IMR-90 (cell line): ENCODE measurements around the gene FIS1. TPM values are rescaled to one million over a fixed set of nuclear protein-coding genes. Genes with fewer than 3 reads are reported as not detected.

Experiments used
- ATAC-seq: fragments of 200-7000 bp; cut with Tn5 transposase; 2 replicates; pipeline ENCODE4 v1.9.1; 2020; ENCODE audit warnings: low read depth, mild to moderate bottlenecking, moderate library complexity
- BruUV-seq: library from RNA; stranded (reverse); fragments of 400-500 nt; replicated peaks from 2 replicates; lab custom pipeline; 2021; lab: Mats Ljungman, UMichigan
- CTCF ChIA-PET: fragments of 300-600 bp; formaldehyde crosslinking; extraction: SDS; loops from one replicate; lab custom pipeline; 2021; ENCODE audit warnings: antibody characterized with exemption; lab: Yijun Ruan, JAX
- POLR2A ChIA-PET: fragments of 300-600 bp; sonication (Branson Sonifier 250); formaldehyde crosslinking; loops from one replicate; lab custom pipeline; 2022; ENCODE audit warnings: antibody characterized with exemption; ENCODE audit not compliant: unreplicated experiment; lab: Charles Lee
- DNase-seq: peaks from one replicate; pipeline ENCODE4 v3.0.0; 2013
- H2AFZ ChIP-seq: replicated peaks from 2 replicates; pipeline ENCODE3; 2013; ENCODE audit warnings: low read length, mild to moderate bottlenecking; ENCODE audit not compliant: poor library complexity
- H2AK5ac ChIP-seq: 2 replicates; pipeline ENCODE4 v1.6.1; 2013; ENCODE audit warnings: low read depth, low read length, inconsistent platforms
- H2AK9ac ChIP-seq: replicated peaks from 2 replicates; pipeline ENCODE3; 2013; ENCODE audit warnings: mild to moderate bottlenecking, low read depth, low read length, moderate library complexity; ENCODE audit not compliant: poor library complexity
- H2BK120ac ChIP-seq: 2 replicates; pipeline ENCODE4 v1.6.1; 2013; ENCODE audit warnings: low read depth, low read length, inconsistent platforms
- H2BK15ac ChIP-seq: 3 replicates; pipeline ENCODE4 v1.6.1; 2013; ENCODE audit warnings: low read depth, low read length, inconsistent platforms
- H2BK20ac ChIP-seq: 2 replicates; pipeline ENCODE4 v1.6.1; 2013; ENCODE audit warnings: low read depth, mild to moderate bottlenecking, inconsistent platforms, low read length, moderate library complexity
- H2BK5ac ChIP-seq: 2 replicates; pipeline ENCODE4 v1.6.1; 2013; ENCODE audit warnings: mild to moderate bottlenecking, low read depth, low read length, inconsistent platforms; ENCODE audit not compliant: poor library complexity, severe bottlenecking
- H3K14ac ChIP-seq: replicated peaks from 2 replicates; pipeline ENCODE4 v1.6.1; 2013; ENCODE audit warnings: low read depth, low read length, inconsistent platforms
- H3K18ac ChIP-seq: 2 replicates; pipeline ENCODE4 v1.6.1; 2013; ENCODE audit warnings: low read depth, low read length, control low read depth
- H3K23ac ChIP-seq: 2 replicates; pipeline ENCODE4 v1.6.1; 2013; ENCODE audit warnings: low read depth, low read length, inconsistent platforms
- H3K27ac ChIP-seq: 2 replicates; pipeline ENCODE4 v1.5.1; 2013; ENCODE audit warnings: mild to moderate bottlenecking, control low read depth, low read length; ENCODE audit not compliant: insufficient read depth
- H3K27me3 ChIP-seq: 2 replicates; pipeline ENCODE4 v1.6.1; 2013; ENCODE audit warnings: low read length; ENCODE audit not compliant: control insufficient read depth, insufficient read depth
- H3K36me3 ChIP-seq: 2 replicates; pipeline ENCODE4 v1.6.1; 2013; ENCODE audit warnings: low read length, mixed read lengths; ENCODE audit not compliant: control insufficient read depth, insufficient read depth
- H3K4ac ChIP-seq: 2 replicates; pipeline ENCODE4 v1.6.1; 2013; ENCODE audit warnings: low read depth, low read length, inconsistent platforms
- H3K4me1 ChIP-seq: 2 replicates; pipeline ENCODE4 v1.6.1; 2013; ENCODE audit warnings: low read length, mixed read lengths; ENCODE audit not compliant: control insufficient read depth, insufficient read depth
- H3K4me2 ChIP-seq: 2 replicates; pipeline ENCODE4 v1.6.1; 2013; ENCODE audit warnings: low read depth, mild to moderate bottlenecking, control low read depth, low read length, moderate library complexity
- H3K4me3 ChIP-seq: 2 replicates; pipeline ENCODE4 v1.5.1; 2013; ENCODE audit warnings: low read depth, mild to moderate bottlenecking, control low read depth, low read length, moderate library complexity; ENCODE audit not compliant: insufficient read depth
- H3K56ac ChIP-seq: 2 replicates; pipeline ENCODE4 v1.6.1; 2013; ENCODE audit warnings: low read length, inconsistent platforms; ENCODE audit not compliant: insufficient read depth; ENCODE audit errors: extremely low read depth
- H3K79me1 ChIP-seq, 2 experiments: 2 replicates each; pipeline ENCODE4 v1.6.1; 2013; ENCODE audit warnings: low read length in 2 of 2, inconsistent platforms in 1 of 2, low read depth in 1 of 2
- H3K9ac ChIP-seq: 2 replicates; pipeline ENCODE4 v1.6.1; 2013; ENCODE audit warnings: low read depth, low read length, control low read depth
- H3K9me1 ChIP-seq: 2 replicates; pipeline ENCODE4 v1.6.1; 2013; ENCODE audit warnings: low read length, inconsistent platforms; ENCODE audit not compliant: insufficient read depth
- H3K9me3 ChIP-seq: 2 replicates; pipeline ENCODE4 v1.6.1; 2013; ENCODE audit warnings: low read length; ENCODE audit not compliant: control insufficient read depth, insufficient read depth
- H4K20me1 ChIP-seq: 2 replicates; pipeline ENCODE4 v1.6.1; 2013; ENCODE audit warnings: low read length, inconsistent platforms; ENCODE audit not compliant: insufficient read depth
- H4K5ac ChIP-seq: 2 replicates; pipeline ENCODE4 v1.6.1; 2013; ENCODE audit warnings: mild to moderate bottlenecking, low read depth, low read length, control low read depth
- H4K8ac ChIP-seq, 2 experiments: 2 replicates each; pipeline ENCODE4 v1.6.1; 2013; ENCODE audit warnings: low read depth in 2 of 2, low read length in 2 of 2, control low read depth in 1 of 2, inconsistent platforms in 1 of 2
- H4K91ac ChIP-seq: 2 replicates; pipeline ENCODE4 v1.6.1; 2013; ENCODE audit warnings: low read depth, low read length, inconsistent platforms; ENCODE audit not compliant: insufficient read depth
- BHLHE40 ChIP-seq: fragments of 150-350 bp; IDR thresholded peaks from 2 replicates; pipeline ENCODE4 v1.6.1; 2016; ENCODE audit warnings: mild to moderate bottlenecking, low read depth, low read length
- ELK1 ChIP-seq: fragments of 150-350 bp; IDR thresholded peaks from 2 replicates; pipeline ENCODE4 v1.6.1; 2016; ENCODE audit warnings: low read depth, mild to moderate bottlenecking, low read length, moderate library complexity, borderline replicate concordance
- MAZ ChIP-seq: IDR thresholded peaks from 2 replicates; pipeline ENCODE4 v1.6.1; 2012; ENCODE audit warnings: low read depth, mild to moderate bottlenecking, low read length, improper control_type of control experiment, moderate library complexity, borderline replicate concordance
- NFE2L2 ChIP-seq: fragments of 150-350 bp; IDR thresholded peaks from 2 replicates; pipeline ENCODE4 v1.6.1; 2016; ENCODE audit warnings: low read depth, mild to moderate bottlenecking, low read length
- RAD21 ChIP-seq: IDR thresholded peaks from 2 replicates; pipeline ENCODE4 v1.6.1; 2012; ENCODE audit warnings: low read length, improper control_type of control experiment
- RFX5 ChIP-seq: IDR thresholded peaks from 2 replicates; pipeline ENCODE4 v1.8.0; 2012; ENCODE audit warnings: low read depth, mild to moderate bottlenecking, low read length, moderate library complexity
- WGBS, 2 experiments: methylation state at CpG; one replicate each; pipeline versions ENCODE4 v1.1.5 to v1.1.7; 2013; ENCODE audit warnings: missing lambda C conversion rate in 2 of 2; ENCODE audit not compliant: insufficient read length in 1 of 2; ENCODE audit errors: extremely low coverage in 2 of 2; 5-methylcytosine and 5-hydroxymethylcytosine counted together
- dilution Hi-C: fragments of 300-500 bp; cut with HindIII; formaldehyde crosslinking; loops from one replicate; pipeline ENCODE4 v1.14.3; 2018; ENCODE audit warnings: low sequenced_read_pairs; ENCODE audit not compliant: unreplicated experiment
- in situ Hi-C: fragments of 300-500 bp; cut with MboI; formaldehyde crosslinking; loops from 3 replicates; pipeline ENCODE4 v1.14.3; 2019; ENCODE audit warnings: low sequenced_read_pairs, inconsistent platforms, mixed read lengths
- intact Hi-C: fragments of 100-400 bp; cut with micrococcal nuclease; formaldehyde crosslinking; loops from 2 replicates; pipeline ENCODE4 v1.10.0; 2022
- polyA plus RNA-seq, 3 experiments: library from polyadenylated mRNA; depleted of rRNA; stranded (reverse); fragments of >200 nt; gene quantifications; 2 replicates each; pipeline ENCODE4 v1.2.3, GENCODE V29; 2012; ENCODE audit warnings: low replicate concordance in 1 of 3
- total RNA-seq: library from RNA; depleted of rRNA; stranded (reverse); fragments of >200 nt; gene quantifications from 2 replicates; pipeline ENCODE4 v1.2.3, GENCODE V29; 2012
- TF ChIP-seq, protein P1 (sequence below): fragments of 150-350 bp; IDR thresholded peaks from 2 replicates; pipeline ENCODE4 v1.6.1; 2017; ENCODE audit warnings: mild to moderate bottlenecking, antibody characterized with exemption, low read length, low read depth

The FIS1 gene
- total and polyA plus RNA-seq, 2 of the 4 experiments (the other 2 are of a cell fraction) = 293 to 489 TPM

GRCh38 chr7:101241443-101242349 is 3.2 kb downstream of the FIS1 start:
- dilution Hi-C loops (no loop called here), intact Hi-C loops (no loop called here), in situ Hi-C loops (no loop called here)
- no peak for ATAC-seq
- H3K79me1 ChIP-seq = peaks cover 24 to 58% of the 10 kb centered on the region in 2 experiments
- TF ChIP-seq, protein P1, sequence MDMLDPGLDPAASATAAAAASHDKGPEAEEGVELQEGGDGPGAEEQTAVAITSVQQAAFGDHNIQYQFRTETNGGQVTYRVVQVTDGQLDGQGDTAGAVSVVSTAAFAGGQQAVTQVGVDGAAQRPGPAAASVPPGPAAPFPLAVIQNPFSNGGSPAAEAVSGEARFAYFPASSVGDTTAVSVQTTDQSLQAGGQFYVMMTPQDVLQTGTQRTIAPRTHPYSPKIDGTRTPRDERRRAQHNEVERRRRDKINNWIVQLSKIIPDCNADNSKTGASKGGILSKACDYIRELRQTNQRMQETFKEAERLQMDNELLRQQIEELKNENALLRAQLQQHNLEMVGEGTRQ = no peak
- TF ChIP-seq MAZ = no peak
- TF ChIP-seq BHLHE40 = no peak
- no peak for TF ChIP-seq NFE2L2
- TF ChIP-seq RFX5 = no peak
- TF ChIP-seq RAD21 = no peak
- TF ChIP-seq ELK1 = no peak
- H4K91ac ChIP-seq = no peak overlapping the region
- no peak overlapping the region for H3K18ac ChIP-seq
- H3K14ac ChIP-seq = no peak overlapping the region
- H4K8ac ChIP-seq = no peak overlapping the region
- POLR2A ChIA-PET = no interaction called here
- peaks cover 10% of the 10 kb centered on the region for H3K4me1 ChIP-seq
- H4K20me1 ChIP-seq = peaks cover 21% of the 10 kb centered on the region
- no peak overlapping the region for H4K5ac ChIP-seq
- 100% methylated on average over 2 of the region's 16 CpGs; no CpG with 5 or more reads in 1 of the 2 experiments for WGBS, 2 experiments
- no peak overlapping the region for H3K27ac ChIP-seq
- no peak overlapping the region for H2AK5ac ChIP-seq
- no TSS peak for BruUV-seq
- H3K4me3 ChIP-seq = no peak overlapping the region
- H3K4me2 ChIP-seq = no peak overlapping the region
- H3K36me3 ChIP-seq = peaks cover 34% of the 10 kb centered on the region
- H2BK120ac ChIP-seq = no peak overlapping the region
- H3K27me3 ChIP-seq = no peaks in the 10 kb centered on the region
- no peak overlapping the region for H2BK5ac ChIP-seq
- no peaks in the 10 kb centered on the region for H3K9me3 ChIP-seq
- DNase-seq = no peak
- no peak overlapping the region for H2BK20ac ChIP-seq
- H3K9me1 ChIP-seq = no peaks in the 10 kb centered on the region; the same call in 1 of the 2 replicates
- no peak overlapping the region for H3K56ac ChIP-seq
- H2BK15ac ChIP-seq = no peak overlapping the region
- no peak overlapping the region for H3K9ac ChIP-seq
- no peak overlapping the region for H3K4ac ChIP-seq
- no peak overlapping the region for H2AFZ ChIP-seq
- no peak overlapping the region for H3K23ac ChIP-seq
- H2AK9ac ChIP-seq = no peak overlapping the region
- CTCF ChIA-PET = no interaction called here
